Left renal cortex interstitium (tissue), 4 donors: ENCODE results near the gene TASL. TPM values are rescaled to one million over a fixed set of nuclear protein-coding genes. Genes with fewer than 3 reads are reported as not detected.
"Not testable (repeated sequence)": the region's sequence is repeated elsewhere in the genome, so short reads cannot be mapped to it uniquely, and the experiment has no call there.

ENCODE experiments used
- DNase-seq, 4 donors: peaks; one replicate each; pipeline ENCODE4 v3.0.0-alpha.2; 2013; ENCODE audit warnings: low read depth in 4 of 4, low spot score in 2 of 4, missing footprints in 1 of 4
- polyA plus RNA-seq, 4 donors: library from polyadenylated mRNA; unstranded; fragments of 120-200 nt; gene quantifications; one replicate each; pipeline ENCODE4 v1.2.1, GENCODE V29; 2013; ENCODE audit not compliant: insufficient read length in 4 of 4

Gene TASL, protein sequence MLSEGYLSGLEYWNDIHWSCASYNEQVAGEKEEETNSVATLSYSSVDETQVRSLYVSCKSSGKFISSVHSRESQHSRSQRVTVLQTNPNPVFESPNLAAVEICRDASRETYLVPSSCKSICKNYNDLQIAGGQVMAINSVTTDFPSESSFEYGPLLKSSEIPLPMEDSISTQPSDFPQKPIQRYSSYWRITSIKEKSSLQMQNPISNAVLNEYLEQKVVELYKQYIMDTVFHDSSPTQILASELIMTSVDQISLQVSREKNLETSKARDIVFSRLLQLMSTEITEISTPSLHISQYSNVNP
- polyA plus RNA-seq, result under 1 TPM; 0.19 to 0.72 (median 0.61) TPM

DNA sequence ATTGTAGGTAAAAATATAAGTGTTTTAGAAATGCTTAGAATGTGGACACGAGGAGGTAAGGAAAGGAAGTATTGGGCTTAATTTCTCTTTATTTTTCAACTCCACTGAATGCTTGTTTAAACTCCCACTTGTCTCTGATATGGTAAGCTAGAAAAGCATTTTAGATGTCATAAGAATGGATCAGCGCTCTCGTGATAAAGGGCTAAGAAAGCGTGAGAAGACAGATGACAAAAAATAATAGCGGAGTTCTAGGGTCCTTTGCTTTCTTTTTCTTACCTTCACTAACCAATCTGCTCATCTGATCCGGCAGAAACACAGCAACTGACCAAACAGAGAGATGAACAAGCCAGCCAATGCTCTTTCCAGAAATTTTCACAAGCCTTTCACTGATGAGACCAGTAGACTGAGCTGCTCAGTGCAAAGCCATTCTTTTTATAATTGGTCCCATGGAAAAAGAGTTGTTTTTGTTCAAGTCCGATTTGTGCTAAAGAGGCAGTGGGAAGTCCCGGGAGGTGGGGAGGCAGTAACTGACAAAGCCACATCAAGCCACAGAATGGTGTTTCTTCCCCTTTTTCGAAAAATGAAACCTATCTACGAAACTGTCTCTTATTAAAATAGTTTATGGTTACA lies at the start of gene TASL:
TSS of gene TASL (minus strand) at position 405 of the 630 bp plus-strand sequence. CDS start 17,411 bp downstream, outside the sequence.
- no peak for DNase-seq

DNA sequence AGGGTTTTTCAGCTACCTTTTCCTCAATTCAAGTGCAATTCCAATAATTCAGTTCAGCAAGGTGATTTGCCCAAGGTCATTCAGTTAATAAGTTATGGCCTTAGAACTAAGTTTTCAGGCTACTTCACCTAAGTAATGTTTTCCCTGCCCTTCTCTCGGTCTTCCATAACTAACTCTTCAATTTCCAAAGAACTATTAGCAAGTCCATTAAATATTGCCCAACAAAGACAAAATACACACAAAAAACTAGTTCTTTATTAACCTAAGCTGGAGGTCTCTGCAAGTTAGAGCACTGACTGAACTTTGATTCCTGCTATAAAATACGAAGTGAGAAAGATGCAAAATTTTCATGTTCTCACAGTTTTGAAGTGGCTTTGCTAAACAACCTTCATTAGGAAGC lies 48.8 kb upstream of the TASL start:
- no peak for DNase-seq

DNA sequence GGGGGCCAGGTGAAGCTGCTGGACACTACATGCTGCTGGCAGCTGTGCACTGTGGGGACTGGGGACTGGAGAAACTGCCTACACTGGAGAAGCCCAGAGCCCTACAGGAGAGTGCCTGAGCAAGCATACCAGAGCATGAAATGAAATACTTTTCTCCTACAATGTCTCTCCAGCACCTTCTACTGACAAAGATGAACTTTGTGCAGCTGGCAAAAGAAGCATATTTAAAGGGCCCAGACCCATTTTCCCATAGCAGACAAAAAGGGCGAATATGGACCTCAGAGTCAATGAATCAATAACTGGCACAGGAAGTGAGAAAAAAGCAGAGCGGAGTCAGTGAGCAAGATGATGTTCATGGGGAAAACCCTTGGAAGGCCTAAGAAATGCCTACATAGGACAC lies 44.8 kb upstream of the TASL start:
- no peak for DNase-seq

DNA sequence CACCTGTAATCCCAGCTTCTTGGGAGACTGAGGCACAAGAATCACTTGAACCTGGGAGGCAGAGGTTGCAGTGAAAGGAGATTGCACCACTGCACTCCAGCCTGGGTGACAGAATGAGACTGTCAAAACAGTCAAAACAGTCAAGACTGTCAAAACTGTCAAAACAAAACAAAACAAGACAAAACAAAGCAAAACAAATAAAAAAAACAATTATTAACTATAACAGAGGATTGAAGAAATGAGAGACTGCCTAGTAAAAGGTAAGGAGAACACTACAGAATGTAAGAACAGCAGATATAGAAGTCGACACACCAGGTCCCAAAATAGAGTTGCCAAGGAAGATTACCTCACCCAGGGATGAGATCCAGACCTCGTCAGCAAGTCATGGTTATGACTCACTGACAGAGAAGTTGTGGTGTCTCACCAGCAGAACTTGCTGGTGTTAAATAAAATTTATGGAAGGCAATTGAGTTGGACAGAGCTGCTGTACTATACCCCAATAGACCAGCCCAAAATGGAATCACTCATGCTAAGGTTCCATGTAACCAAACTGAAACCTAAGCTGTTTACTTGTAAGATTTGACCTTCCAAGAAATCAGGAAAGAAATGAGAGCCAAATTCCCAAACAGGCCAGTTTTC lies 43.5 kb upstream of the TASL start:
- no peak for DNase-seq

DNA sequence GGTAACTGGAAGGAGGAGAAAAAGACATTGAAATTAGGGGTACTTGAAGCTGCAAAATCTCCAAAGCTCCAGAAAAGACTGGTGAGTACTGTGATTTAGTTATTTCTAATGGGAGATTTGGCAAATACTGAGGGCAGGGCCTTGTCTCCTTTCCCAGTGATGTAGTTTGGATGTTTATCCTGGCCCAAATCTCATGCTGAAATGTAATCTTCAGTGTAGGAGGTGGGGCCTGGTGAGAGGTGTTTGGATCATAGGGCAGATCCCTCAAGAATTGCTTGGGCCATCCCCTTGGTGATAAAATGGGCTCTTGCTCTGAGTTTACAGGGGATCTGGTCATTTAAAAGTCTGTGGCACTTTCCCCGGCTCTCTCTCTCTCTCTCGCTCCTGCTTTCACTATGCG lies 42.6 kb upstream of the TASL start:
- DNase-seq, result no peak

DNA sequence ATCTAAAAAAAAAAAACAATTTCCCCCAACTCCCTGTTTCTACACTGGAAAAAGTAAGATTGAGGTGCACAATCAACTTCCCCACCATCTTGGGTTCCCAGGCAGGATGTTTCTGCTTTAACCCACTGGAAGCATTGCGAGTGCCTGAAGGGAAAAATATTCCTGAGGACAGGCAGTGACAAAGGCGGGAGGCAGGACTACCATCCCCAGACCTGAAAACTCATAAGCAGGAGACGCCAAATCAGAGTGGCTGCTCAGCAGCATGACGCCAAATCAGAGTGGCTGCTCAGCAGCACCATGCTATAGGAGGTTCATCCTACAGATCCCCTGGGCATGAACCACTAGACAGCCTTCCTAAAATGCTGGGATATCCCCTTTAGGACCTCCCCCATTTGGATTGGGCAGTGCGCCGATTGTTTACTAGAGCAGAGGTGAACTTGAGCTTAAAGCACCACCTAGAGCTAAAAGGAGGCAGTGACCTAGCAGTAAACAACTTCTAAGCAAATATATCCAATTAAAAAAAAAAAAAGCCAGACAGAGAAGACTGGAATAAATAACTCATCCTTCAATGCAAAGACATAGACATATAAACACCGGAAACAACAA lies 40.7 kb upstream of the TASL start:
- DNase-seq, result no peak

DNA sequence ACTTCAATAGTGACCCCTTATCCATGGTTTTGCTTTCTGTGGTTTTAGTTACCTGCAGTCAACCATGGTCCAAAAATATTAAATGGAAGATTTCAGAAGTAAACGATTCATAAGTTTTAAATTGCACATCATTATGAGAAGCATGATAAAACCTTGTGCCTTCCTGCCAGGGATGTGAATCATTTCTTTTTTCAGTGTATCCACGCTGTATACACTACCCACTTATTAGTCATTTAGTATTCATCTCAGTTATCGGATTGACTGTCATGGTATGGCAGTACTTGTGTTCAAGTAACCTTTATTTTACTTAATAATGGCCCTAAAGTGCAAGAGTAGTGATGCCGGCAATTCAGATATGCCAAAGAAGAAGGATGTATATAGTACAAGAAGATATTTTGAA lies 37.7 kb upstream of the TASL start:
- DNase-seq, result no peak

DNA sequence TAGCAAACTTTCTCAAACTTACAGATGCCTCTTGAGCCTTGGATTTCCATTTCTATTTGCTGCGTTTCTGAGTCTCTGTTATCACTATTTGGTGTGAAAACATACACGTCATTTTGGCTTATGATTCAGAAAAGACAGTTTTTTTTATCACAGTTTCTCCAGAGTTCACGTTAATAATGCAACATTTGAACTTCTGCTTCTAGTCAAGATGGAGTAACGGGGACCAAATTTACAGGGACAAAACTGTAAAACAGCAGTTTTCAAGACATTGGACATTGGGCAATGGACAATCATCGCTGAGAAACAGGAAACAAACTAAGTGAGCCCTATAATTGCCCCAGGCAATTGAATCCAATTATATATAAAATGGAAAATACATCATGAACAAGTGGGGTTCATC lies 36.2 kb upstream of the TASL start:
- DNase-seq, result no peak

DNA sequence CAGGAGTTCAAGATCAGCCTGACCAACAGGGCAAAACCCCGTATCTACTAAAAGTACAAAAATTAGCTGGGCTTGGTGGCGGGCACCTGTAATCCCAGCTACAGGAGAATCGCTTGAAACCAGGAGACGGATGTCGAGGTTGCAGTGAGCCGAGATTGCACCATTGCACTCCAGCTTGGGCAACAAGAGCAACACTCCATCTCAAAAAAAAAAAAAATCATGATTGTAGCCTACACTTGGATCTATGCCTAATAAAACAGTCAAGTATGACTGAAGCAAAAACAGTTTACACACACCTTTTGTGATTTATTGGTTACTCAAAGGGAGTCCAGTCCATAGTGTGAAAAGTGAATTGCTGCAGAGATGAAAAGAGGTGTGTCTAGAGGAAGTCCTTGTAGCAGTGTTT lies 34.7 kb upstream of the TASL start:
- no peak for DNase-seq

DNA sequence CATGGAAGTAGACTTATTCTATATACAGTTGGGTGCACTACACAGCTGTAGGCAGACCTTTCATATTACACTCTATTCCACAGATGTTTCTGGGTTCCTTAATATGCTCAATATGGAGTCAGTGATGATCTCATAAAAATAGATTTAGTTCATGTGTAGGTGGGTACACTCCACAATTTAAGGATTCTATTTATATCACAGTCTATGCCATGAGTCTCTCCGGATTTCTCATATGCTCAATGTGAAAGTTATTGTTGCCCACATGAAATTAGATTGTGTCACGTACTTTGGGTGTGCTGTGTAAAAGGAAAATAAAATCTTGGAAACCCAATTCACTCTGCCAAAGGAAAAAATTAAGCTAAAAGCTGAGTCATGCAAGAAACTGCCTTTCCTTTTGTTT lies 32.5 kb upstream of the TASL start:
- DNase-seq, result no peak

DNA sequence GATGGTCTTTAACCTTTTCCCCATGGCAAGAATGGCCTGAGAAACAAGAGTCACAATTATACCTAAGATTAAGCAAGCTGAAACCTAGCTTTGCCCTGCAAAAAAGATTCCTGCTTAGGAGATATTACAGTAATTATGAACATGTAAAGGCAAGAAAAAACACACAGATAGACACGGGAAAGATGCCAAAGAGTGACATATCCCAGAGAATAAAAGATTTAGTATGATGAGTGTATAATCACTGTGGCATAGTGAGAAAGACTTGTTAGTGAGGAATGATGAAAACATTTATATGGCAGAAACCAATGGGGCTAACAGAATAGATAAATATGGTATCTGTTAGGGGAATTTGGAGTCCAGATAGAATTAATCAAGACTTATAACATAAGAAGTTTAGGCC lies 29.6 kb upstream of the TASL start:
- no peak for DNase-seq

DNA sequence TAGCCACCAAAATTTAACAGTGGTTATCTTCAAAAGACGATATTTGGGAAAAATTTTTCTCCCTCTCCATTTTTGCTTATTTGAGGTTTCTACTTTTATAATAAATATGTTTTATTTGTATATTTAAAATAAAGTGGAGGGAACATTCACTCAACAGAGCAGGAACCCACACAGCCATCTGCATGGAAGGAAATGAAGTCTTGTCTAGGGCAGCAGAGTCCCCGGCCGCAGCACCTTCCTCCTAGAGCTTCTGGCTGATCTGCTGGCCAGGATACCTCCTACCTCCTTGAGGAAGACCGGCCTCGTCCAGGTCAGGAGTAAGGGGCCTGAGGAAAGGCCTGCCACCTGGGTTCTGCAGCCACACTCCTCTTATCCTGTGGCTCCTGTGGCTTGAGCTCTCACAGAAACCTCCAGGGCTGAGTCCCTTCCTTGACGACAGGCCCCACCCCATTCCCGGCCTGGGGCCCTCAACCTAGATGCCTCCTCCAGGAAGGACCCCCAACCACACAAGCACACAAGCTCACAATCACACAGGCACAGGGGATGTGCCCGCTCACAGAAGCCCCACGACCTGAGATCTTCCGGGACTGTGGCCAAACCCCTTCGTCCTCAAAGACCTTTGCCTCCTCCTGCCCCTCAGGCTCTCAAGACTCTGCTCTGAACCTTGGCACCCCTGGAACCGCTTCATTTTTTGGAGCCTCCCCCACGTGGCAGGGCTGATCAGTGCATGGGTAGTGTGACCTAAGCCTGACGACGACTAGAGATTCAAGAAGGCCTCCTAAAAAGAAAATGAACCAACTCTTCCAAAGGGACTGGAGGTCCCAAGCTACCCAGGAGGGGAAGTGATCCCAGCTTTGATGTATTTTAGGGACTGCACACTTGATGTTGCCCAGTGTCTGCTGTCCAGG lies 23.0 kb upstream of the TASL start:
- not testable (repeated sequence) for DNase-seq

DNA sequence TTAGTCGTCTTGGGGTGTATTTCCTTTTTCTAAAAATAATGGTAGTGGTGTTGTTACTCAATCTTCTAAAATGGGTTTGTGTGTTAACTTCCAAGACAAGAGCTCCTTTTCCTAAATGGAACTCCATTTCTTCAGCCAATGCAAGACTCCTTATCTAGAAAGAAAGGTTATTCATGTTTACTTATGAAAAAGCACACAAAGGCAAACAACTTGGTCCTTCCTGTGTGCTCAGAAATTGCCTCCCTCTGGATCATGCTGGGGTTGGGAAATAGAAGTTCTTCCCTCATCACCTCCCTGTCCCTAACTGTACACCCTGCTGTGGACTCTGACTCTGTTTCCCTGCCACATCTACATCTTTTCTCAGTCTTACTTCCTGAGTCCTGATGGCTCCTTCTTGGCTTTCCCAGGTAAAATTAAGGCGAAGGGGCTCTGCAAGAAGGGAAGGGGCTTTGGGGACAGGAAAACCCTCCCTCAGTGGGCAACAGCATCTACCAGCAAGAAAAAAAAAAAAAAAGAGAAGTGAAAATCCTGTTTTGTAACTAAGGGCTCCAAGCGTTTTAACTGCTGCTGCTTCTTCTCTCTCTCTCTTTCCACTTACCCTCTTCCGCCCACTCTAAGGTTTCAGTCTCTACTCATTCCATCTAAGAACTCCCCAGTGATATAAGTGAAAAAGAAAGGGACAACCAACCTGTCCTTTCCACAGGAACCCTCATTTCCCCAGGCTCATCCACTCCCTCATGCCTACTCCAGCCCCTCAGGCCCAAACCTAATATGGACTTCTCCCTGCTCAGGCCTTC lies 19.8 kb upstream of the TASL start:
- DNase-seq, result no peak

DNA sequence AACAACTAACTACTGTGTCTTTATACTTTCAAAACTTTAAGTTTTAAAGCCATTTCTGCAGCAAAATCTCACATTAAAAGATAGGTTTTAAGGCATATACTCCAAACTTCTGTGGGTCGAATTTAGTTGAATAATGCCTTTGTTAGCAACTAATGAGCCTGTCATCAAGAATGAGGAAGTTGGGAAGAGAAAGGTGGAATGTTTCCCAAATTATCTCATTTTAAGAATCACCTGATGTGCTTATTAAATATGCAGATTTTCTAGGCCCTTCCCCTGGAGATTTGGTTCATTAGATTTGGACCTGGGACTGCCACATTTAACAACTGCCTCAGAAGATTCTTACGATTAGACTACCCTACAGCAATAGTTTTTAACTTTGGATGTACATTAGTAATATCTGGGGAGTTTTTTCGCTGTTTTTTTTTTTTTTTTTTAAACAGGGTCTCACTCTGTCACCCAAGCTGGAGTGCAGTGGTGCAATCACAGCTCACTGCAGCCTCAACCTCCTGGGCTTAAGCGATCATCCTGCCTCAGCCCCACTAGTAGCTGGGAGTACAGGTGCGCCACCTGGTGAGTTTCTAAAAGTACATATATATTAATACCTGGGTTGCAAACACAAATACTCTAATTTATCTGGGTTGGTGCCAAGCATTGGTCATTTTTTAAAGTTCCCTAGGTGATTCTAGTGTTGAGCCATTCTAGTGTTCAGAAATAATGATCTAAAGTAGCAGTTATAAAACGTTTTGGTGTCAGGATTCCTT lies 16.1 kb upstream of the TASL start:
- no peak for DNase-seq

DNA sequence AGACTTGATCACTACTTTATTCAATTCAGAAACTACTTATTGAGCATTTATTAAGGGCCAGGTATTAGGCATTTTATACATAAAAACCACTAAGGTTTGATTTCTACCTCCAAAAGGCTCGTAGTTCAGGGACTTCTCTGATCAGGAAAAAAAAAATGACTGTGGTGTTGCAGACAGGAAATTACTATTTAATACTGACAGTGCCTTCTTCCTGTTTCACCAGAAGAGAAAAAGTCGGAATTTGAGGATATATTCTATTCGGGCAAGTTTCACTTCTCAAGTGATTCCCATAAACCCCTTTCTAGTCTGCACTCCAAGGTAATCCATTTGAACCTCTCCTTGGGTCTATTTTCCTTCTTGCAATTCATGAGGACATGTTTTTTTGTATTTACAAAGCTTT lies 15.3 kb upstream of the TASL start:
- no peak for DNase-seq

DNA sequence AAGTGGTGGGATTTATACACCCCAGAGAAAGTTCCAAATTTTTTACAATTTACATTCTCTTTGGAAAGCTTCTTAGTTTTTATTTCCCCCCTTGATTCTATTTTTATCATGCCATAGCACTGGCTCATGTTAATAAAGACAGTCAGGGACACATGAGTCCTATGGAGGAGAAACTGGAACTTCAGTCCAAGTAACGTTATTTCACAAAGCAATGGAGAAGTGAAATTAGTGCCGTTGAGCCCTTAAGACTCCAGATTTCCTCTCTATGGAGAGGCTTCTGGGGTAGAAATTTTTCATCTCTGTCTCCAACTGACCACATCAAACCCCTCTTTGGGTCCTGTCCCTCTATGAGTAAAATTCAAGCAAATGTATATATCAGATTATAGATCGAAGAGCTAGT lies 12.8 kb upstream of the TASL start:
- no peak for DNase-seq

DNA sequence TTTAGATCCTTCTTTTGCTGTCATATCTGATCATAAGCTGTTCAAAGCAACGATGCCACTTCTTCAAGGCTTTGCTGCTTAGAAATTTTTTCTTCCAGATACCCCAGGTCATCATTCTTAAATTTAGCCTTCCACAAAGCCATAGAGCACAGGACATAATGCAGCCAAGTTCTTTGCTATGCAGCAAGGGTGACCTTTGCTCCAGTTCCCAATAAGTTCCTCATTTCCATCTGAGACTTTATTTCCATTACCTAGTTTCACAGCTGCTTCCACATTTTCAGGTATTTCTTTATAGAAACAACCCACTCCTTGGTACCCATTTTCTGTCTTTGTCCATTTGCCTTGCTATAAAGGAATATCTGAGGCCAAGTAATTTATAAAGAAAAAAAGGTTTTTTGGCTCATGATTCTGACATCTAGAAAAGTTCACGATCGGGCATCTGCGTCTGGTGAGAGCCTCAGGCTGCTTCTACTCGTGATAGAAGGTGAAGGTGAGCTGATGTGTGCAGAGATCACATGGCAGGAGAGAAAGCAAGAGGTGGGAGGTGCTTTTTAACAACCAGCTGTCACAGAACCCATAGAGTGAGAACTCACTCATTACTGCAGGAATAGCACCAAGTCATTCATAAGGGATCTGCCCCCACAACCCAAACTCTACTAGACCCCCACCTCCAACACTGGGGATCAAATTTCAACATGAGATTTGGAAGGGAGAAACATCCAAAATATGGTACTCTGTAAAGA lies 11.8 kb upstream of the TASL start:
- DNase-seq, result no peak

DNA sequence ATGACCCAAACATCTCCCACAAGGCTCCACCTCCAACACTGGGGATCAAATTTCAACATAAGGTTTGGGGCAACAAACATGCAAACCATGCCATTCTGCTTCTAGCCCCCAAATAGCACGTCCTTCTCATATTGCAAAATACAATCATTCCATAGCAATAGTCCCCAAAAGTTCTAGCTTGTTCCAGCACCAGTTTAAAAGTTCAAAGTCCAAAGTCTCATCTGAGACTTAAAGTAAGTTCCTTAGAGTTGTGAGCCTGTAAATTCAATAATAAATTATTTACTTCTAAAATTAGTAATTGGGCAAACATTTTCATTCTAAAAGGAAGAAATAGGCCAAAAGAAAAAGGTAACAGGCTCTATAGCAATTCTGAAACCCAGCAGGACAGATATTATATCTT lies 8.9 kb upstream of the TASL start:
- no peak for DNase-seq
